CD4-positive, alpha-beta T cell treated with Interleukin-17A for 1 hour (primary cell): ENCODE results near the gene POLR2M.
A peak's percentile ranks its signal among the peaks of the same experiment; 100 is the strongest.

Experiments
- DNase-seq: peaks from one replicate; pipeline ENCODE4 v3.0.0-alpha.2; 2020

The POLR2M gene

DNA sequence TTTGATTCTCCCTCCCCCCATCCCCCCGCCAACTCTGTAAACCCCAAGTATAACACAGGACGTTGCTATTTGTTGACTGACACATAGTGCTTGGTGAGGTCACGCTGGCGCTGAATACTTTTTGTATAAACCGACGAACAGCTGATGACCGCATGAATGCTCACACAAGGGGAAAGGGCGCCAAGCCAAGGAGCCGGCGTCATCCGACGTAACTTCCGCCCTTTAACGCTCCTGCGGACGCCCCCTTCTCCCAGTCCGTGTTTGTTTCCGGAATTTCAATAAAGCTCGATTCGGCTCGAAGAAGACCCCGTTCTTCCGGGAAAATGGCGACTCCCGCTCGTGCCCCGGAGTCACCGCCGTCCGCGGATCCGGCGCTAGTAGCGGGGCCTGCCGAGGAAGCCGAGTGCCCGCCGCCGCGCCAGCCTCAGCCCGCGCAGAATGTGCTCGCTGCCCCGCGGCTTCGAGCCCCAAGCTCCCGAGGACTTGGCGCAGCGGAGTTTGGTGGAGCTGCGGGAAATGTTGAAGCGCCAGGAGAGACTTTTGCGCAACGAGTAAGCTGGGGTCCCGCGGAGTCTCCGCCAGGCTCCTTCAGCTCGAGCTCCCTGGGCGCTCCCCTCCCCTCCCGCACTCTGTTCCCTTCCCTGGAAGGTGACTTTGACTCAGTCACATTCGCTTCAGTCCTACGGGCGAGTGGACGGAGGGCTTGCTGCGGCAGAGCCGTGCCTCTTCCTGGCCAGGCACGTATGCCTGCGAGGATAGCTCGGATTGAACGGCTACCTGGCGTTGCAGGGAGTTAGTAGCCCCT lies at the start of gene POLR2M:
Gene POLR2M (plus strand): TSS at position 310 of the 805 bp plus-strand sequence. CDS start 129 bp downstream, at position 439.
- DNase-seq, result peak; percentile 96

DNA sequence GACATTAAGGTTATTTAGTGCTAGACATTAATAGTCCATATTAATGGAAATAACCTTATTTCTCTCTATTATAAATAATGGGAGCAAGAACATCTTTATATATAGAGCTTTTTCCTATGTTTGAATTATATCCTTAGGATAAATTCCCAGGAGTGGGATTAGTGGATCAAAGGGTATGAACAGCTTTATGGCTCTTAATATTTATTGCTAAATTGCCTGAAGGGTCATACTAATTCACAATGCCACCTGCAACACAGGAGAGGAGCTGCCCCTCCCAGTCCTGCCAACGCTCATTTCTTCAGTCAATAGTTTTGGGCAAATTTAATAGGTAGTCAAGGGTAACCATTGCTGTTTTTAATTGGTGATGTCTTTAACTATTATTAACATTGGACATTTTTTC lies 48.9 kb upstream of the POLR2M start:
- no peak for DNase-seq

DNA sequence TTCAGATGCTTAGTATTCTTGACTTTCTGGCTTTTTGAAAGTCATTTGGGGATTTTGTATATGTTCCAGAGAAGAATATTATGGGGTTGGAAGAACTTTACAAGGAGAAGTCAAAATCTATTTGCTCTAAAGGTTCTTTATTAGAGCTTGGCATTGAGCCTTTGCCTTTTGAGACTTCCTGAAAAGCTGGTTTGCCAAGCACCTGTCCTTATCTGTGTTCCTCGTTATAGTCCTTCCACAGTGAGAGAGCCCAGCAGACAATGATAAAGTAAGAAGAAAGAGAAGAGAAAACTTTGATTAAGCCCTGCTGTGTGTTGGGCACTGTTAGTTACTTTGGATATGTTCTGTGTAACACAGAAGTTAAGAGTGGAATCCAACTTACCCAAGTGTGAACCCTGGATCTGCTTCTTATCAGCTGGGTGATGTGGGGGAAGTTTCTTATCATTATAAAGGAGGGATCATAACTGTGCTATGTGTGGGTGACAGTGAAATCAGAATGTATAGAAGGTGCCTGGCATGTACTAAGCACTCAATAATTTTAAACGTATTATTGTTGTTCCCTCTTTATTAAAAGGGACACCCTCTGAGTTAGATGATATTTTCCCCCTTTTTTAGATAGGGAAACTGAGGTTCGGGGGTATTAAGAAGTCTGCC lies 44.3 kb upstream of the POLR2M start:
- no peak for DNase-seq

DNA sequence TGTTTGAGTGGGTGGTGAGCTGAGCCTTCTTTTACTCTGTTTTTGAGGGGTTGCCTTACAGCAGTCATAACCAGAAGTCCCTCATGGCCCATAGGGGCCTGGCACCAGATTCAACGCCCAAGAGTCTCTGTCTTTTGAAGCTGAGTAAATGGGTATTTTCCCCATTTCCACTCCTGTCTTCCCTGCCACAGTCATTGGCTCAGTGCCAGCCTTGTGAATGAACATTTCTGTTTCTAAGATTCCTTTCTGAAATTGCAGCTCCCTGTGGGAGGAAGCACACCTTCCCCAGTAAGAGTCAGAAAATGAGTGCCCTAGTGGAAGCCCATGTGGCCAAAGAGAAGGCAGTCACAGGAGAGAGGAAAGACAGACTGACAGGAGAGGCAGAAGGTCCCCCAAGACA lies 43.7 kb upstream of the POLR2M start:
- DNase-seq, result no peak

DNA sequence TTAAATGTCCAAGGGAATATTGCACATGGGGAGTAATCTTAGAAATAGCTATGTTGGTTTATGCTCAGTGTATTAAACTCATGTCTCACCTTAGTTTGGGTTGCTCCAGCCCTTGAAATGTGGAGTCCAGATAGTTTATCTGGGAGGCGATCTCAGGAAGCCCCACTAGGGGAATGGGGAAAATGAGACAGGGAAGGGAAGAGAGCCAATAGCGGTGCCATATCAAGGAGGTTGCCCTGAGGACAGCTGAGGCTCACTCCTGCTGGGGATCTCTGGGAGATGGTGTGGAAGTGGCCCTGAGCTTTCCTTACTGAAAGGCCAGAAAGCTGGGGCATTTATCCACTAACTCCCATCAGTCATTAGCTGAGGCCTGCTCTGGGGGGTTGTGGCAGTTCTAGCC lies 43.3 kb upstream of the POLR2M start:
- no peak for DNase-seq

DNA sequence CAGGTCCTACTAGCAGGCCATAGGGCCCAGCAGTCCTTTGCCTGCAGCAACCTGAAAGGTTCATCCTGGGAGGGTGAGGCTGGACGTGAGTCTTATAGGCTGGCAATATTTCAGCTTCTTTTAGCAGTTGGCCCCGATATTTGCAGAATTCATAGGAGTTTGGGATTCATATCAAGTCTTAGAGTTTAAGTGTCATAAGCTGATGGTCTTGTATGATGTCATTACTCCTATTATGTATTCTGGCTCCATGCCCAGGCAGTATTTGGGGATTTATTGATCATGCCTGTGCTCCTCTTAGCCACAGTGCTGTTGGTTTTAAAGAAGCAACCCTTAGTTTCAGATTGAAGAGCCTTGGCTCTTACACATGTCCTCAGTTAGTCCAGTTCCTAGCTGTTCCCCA lies 41.3 kb upstream of the POLR2M start:
- no peak for DNase-seq

DNA sequence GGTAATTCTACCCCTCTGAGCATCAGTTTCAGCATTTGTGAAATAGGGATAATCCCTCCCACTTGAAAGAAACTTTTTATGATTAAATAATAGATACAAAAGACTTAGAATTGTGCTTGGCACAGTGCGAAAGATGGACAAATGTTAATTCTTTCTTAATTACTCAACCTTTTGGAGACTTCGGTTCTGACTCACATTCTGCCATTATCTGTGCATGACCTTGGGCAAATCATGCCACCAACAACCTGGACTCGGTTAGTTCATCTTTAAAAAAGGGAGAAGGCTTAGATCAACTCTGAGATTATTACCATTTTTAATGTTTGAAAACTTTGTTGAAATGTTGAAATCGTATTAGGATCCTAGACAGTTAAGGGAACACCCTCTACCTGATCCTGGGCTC lies 40.6 kb upstream of the POLR2M start:
- no peak for DNase-seq

DNA sequence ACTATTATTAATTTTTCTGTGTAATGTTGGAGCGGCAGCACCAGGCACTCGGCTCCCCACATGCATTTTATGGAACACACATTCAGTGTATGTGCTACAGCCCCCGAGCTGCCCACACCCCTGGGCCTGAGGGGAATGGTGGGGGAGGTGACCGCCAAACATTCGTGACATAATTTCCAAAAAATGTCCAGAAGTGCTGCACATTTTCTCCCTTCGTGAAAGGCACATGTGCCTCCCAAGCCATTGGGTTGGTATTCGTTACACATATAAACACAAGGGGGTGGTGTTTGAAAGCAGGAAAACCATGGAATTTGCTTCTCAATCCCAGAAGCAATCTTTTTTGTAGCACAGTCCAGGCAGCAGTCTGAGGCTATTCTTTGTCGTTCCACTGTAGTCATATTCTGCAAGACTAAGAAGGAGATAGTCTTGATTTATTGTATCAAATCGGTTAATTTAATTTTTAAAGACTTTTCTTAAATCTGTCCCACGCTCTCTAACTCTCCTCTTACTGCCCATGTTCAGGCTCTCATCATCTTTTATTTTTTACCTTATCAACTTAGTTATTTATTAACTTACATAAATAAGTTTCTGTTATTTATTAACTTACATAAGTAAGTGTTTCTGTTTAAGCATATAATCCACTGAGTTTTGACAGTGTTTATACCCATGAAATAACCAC lies 39.2 kb upstream of the POLR2M start:
- DNase-seq, result no peak

DNA sequence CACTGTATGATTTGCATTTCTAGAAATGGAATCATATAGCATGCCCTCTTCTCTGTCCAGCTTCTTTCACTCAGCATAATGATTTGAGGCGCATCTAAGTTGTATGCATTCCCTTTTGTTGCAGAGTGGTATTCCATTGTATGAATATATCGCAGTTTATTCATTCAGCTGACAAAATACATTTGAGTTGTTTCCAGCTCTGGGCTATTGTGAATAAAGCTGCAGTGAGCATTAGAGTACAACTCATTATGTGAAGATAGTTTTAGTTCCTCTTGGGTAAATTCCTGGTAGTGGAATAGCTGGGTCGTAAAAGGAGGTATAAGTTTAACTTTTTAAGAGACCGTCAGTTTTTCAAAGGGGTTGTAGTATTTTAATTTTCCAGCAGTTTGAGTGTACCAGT lies 38.5 kb upstream of the POLR2M start:
- DNase-seq, result no peak

DNA sequence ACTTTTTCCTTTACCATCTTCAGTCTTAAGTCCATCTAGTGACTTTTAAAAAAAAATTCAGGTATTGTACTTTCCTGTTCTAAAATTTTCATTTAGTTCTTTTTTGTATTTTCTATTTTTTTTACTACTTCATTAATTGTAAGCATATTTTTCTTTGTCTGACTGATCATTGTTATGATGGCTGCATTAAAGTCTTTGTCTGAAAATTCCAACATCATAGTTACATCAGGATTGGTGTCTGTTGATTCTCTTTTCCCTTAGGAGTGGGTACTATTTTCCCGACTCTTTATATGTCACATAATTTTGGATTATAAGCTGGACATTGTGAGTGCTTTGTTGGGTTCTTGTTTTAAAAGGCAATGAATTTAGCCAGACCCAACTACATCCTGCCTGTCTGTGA lies 34.9 kb upstream of the POLR2M start:
- no peak for DNase-seq

DNA sequence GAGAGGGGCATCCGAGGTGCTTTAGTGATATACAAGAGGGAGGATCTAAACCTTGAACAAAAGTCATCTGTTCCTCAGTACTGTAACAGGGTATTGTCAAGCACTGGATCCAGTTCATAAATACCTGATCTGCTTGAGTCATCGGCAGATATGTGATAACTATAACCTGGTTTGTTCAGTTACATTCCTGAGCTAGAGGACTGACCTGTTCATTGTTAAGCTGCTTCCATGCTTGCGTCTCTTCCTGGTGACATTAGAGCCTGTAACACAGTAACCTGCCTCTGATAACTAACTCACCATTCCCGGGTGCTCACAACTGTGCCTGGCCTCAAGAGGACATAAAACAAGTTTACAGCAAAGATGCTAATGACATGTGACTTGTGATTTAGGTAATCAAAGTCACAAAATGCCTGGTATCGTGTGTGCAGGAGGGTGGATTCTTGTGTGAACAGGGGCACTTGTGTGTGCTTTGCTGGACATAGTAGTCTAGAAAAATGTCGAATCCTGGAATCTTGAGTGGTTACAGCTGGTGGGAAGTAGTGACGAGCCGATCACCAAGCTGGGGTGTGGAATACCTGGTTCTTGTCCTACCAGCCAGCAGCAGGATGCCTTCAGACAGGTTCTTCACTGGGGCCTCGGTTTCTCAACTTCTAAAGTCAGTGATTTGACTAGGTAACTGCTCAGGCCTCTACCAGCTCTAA lies 30.9 kb upstream of the POLR2M start:
- DNase-seq, result no peak

DNA sequence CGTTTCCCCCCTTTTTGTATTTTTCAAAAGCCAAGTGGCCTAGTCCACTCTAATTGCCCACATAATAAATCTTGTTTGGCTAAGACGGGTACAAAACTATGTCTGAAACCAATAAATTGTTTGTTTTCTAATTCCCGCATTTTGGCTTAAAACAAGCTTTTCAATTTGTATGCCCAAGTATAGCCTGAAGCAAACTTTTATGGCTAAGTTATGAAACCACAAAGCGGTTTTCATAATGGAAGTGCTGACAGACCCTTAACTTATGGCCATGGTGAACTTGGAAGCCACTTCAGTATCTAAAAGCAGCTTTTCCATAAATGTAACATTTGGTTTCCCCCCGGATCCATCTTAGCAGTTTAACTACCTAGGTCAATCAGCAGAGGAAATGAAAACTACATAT lies 29.9 kb upstream of the POLR2M start:
- DNase-seq, result no peak

DNA sequence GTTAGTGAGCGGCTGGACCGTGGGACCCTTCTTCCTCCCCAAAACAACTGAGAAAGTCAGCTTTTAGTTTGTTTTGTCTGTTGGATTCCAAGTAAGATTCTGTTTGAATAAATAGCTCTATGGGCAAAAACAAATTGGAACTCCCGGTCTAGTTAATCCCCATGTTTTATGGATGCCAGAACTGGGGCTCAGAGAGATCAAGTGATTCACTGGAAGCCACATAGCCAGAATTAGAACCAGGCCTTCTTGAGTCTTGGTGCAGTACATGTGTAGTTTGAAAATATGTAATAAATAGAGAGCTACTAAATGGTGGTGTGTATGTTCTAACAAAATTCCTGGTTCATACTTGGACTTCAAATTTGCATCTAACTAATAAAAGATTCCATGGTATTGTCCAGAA lies 29.3 kb upstream of the POLR2M start:
- no peak for DNase-seq

DNA sequence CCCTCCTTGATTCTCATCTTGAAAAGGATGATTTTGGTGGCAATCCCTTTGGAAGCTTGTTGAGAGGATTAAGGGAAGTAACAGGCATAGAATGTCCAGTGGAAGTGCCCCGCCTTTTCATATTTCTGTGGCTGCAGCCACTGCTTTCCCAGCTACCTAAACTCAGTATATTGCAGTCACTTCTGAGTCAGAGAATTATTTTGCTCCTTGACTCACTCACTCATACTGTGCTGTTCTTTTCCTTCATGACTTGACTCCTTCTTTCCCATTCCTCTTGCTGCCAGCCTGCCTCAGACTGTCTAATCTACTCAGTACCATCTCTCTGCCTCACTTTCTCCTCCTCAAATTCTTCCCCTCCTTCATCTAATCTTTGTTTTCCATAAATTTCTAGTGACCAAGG lies 26.5 kb upstream of the POLR2M start:
- no peak for DNase-seq

DNA sequence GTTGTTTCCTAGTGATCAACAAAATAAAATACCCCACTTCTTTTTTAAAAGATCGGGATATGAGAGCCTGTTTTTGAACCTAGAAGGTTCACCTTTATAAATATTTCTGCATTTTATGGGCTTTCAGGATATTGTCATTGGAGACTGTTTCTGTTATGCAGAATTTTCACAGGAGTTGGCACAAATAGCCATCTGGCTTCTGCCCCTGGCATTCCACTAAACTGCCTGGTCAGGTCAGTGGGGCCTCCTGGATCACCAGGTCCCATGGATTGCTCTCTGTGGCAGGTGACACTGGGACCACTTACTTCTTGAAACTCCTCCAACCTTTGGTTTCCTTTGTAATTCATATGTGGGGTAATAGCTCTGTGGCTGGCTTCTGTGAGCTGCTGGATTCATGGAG lies 25.5 kb upstream of the POLR2M start:
- no peak for DNase-seq

DNA sequence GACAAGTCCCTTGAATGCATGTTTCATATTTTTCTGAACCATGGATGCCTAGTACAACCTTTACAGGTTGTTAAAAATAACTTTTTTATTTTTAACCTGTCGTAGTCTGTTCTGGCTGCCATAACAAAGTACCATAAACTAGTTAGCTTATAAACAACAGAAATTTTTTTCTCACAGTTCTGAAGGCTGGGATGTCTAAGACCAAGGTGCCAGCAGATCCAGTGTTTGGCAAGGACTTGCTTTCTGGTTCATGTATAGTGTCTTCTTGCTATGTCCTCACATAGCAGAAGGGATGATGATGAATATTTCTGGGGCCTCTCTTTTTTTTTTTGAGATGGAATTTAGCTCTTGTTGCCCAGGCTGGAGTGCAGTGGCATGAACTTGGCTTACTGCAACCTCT lies 23.0 kb upstream of the POLR2M start:
- no peak for DNase-seq

DNA sequence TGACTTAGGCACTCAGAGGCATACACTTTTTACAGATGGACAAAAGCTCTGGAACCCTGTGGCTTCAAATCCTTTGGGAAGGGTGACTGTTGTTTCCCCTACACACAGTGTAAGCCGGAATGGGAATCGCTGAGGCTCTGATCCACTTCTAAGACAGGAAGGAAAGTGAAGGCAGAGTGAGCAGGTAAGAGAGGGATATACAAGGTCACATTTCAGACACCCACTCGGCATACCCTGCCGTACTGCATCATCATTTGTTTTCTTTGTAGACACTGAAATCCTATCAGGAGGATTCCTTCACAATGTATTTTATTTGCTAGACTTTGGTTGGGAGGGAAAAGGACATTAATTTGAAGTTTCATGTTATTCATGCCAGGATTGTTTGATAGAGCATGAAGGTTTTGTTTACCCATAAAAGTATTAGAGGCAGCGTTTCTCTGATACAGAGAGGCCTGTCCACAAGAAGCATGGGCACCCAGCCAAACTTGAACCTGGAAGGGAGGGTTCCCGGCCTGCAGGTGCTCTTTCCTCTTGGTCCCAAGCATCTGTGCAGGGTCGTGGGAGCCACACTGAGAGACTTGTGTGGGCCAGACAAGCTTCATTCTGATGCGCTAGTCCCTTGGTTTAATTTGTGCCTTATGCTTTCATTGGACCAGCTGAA lies 21.9 kb upstream of the POLR2M start:
- no peak for DNase-seq

DNA sequence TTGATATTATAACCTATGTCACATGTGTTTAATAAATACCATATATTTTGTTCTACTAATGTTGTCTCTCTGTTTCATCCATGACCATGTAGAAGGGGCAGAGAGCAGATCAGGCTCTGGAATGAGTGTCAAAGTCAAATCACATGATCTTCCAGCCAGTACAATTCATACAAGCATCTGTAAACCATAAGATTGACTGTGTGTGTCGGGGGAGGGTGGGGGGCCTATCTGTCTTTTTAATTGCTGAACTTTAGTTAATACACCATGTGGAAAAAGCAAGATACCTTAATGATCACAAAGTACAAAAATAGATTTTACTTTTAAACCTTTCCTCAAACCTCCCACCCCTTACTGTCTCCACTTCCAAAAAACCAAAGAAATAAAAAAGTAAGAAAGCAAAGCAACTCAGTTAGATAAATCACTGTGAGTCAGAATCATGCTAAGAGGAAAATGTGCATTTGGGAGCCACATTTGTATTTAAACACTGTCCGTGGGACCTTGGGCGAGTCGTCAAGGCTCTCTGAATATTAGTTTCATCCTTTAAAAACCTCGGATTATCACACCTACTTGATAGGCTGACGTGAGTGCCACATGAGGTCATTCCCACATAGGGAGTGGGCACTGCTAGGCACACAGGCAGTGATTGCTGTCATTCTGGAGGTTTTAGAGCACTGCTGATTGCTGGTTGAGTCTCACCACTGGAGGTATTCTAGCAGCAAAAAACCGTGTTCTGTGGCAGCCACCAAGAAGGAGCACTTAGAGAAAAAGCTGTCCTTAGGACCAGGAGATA lies 21.0 kb upstream of the POLR2M start:
- no peak for DNase-seq

DNA sequence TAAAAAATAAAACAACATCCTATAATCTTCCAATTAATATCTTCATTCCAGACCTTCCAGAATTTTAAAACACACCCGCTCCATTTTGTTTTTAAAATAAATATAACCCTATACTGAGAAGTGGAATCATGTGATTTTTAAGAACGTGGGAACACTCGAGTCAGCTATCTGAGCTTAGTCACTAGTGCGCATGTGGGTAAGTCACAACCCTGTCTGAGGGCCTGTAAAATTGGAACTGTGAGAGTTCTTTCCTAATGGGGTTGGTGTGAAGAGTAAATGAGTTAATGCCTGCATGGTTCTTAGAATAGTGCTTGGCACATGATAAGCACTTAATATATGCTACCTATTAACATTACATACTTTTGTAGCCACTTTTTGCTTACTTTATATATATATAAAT lies 19.9 kb upstream of the POLR2M start:
- no peak for DNase-seq

DNA sequence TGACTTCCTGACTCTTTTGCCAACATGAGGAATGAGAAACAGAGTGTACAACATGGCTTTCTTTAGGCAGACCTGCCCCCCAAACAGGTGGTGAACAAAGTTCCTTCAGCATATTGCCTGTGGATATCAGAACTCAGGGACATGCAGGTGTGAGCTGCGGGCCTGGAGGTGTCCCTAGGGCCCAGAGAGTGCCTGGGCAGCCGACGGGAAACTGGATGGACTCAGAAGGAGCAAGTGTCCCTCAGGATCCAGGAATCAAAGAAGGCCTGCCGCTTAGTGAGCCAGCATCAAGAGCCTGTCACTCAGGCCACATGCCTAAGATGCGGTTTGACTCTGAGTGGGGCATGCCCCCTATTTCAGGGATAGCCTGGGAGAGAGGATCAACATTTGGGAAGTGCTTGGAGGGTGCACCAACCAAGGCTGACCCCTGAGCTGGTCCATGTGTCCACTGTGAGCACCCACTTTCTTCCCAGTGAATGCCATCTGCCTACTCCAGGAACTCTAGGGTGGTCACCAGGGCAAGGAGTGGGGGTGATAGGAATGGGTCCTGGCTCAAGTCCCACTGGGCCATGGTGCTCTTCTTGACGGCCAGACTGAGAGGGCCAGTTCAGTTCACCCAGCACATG lies 16.1 kb upstream of the POLR2M start:
- DNase-seq, result no peak

DNA sequence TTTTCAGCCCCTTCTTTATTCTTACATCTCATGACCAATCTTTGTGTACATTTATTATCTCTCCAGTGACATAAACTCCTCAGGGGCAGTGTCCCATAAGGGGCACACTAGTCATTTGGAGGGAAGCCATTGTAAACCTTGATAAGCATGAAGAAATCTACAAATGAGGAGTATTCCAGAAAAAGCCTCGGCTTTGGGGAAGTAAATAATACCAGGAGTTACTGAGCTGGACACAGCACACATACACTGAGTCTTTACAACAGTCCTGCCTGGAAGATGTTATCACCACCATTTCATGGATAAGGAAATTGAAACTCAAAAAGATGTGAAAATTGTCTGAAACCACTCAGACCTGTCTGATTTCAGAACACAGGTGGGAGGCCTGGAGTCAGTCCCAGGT lies 15.4 kb upstream of the POLR2M start:
- DNase-seq, result no peak

DNA sequence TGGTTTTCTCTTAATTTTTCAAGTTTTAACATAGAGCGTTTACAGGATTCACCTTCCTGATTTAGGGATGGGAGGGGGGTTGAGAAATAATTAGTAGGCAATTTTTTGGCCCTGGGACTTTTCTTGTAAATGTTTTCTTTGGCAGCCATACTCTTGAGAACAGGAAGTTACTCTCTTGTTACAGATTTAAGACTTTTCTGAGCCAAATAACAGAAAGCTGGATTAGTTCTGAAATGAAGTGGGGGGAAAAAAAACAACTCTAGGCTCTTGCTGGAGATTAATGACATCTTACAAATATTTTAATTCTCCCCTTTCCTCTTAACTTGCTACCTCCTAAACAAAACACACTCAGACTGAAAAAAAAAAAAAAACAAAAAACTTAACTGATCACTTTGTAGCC lies 13.8 kb upstream of the POLR2M start:
- DNase-seq, result no peak
